ENCODE data around the gene COPB1.
A peak's percentile ranks its signal among the peaks of the same experiment; 100 is the strongest.

Gene COPB1, protein sequence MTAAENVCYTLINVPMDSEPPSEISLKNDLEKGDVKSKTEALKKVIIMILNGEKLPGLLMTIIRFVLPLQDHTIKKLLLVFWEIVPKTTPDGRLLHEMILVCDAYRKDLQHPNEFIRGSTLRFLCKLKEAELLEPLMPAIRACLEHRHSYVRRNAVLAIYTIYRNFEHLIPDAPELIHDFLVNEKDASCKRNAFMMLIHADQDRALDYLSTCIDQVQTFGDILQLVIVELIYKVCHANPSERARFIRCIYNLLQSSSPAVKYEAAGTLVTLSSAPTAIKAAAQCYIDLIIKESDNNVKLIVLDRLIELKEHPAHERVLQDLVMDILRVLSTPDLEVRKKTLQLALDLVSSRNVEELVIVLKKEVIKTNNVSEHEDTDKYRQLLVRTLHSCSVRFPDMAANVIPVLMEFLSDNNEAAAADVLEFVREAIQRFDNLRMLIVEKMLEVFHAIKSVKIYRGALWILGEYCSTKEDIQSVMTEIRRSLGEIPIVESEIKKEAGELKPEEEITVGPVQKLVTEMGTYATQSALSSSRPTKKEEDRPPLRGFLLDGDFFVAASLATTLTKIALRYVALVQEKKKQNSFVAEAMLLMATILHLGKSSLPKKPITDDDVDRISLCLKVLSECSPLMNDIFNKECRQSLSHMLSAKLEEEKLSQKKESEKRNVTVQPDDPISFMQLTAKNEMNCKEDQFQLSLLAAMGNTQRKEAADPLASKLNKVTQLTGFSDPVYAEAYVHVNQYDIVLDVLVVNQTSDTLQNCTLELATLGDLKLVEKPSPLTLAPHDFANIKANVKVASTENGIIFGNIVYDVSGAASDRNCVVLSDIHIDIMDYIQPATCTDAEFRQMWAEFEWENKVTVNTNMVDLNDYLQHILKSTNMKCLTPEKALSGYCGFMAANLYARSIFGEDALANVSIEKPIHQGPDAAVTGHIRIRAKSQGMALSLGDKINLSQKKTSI

DNA sequence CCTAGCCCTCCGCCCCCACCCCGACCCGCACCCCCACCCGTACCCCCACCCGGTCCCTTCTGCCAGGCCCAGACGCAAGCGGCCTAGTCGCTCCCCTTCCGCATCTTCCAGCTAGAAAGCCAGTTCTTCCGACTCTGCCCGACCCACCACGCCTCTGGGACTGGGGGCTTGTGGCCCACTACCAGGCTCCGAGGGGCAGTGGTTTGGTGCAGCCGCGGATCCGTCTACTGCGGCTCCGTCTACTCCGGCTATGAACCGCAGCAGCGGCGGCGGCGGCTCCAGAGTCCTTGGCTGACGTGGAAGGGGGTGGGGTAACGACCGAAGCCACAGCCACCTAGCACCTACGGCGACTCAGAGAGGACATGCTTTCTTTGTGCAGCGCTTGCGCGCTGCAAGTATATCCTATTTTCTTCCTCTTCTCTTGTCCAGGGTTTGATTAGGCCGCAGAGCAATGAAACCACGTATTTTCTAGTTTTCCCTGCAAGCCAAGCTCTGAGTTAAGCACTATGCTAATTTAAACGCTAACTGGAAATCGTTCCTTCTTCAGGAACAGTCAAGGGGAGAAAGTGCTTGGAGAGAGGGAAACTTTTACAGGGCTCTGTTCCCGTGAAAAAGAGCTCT is at the start of gene COPB1:
COPB1 (minus strand) TSS at position 252 of the 621 bp plus-strand sequence. CDS start 883 bp downstream, outside the sequence.
- peak; percentile 85 to 90 for DNase-seq

DNA sequence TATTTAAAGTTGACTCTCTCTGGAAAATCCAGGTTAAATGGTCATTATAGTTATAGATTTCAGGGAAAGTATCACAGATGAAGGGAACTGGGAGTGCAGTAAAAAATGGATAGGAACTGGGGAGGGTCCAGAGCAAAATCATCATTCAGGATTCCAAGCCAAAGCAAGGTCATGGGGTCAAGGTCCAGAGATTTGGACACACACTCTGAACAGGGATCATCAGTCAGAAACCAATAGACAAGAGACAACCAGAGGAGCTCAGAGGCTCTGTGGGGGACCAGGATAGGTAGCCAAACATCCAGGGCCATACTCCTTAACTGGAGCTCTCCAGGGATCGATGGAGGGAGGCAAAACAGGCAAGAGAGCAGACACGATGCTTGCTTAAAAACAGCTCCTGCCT is 47.8 kb upstream of the COPB1 start:
- DNase-seq = no peak

DNA sequence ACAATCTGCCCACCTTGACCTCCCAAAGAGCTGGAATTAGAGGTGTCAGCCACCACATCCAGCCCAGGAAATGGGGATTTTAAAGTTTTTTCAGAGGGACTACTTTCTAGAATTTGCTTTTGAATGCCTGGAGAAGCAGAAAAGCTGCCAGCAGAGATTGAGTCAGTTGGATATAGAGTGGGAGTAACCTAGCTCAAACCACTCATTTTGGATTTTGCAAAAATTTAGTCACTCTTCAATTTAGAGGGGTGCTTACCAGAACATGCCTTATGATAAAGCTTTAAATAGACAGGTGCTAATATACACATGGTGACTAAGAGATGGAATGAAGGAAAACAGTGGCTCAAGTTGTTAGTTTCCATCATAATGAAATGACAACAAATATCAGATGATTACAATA is 47.1 kb upstream of the COPB1 start:
- peak; percentile 26 to 71 for DNase-seq

DNA sequence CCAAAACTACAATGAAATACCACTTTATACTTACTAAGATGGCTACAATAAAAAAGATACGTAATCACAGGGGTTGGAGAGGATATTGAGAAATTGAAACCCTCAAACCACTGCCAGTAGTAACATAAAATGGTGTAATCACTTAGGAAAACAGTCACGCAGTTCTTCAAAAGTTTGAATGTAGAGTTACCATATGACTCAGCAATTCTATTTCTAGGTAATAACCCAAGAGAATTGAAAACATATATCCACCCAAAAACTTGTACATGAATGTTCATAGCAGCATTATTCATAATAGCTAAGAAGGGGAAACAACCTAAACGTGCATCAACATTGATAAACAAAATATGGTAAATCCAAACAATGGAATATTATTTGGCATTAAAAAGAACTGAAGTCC is 45.0 kb upstream of the COPB1 start:
- peak; percentile 86 to 94 for DNase-seq

DNA sequence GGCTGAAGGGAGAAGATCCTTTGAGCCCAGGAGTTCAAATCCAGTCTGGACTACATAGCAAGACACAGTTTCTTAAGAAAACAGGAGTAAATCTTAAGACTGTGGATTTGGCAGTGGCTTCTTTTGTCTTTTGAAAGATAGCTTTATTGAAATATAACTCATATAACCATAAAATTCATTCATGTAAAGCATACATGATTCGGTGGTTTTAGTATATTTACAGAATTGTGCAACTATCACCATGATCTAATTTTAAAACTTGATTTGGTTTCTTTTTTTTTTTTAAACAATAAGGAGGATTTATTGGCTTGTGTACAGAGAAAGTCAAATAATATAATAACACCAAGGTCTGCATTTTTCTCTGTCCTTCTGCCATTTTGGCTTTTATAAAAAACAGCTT is 43.6 kb upstream of the COPB1 start:
- DNase-seq = peak in 1 of 2 donors; percentile 49

DNA sequence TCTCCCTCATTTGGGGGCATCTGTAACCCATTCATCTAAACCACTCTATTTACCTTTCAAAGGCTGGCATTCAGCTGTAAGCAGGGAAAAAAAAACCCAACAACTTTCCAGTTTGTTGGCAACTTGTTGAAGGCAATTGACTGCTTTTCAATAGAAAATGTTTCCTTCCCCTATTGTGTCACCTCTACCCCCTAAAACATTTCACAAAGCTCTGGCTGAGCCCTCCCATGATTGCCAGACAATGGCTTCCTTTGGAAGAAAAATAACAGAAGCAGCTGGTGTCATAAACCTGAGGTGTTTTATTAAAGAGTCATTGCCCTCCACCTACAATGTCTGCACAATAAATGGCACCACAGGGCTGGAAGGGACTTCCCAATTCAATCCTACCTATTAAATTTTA is 42.7 kb upstream of the COPB1 start:
- DNase-seq = peak; percentile 54 to 72

DNA sequence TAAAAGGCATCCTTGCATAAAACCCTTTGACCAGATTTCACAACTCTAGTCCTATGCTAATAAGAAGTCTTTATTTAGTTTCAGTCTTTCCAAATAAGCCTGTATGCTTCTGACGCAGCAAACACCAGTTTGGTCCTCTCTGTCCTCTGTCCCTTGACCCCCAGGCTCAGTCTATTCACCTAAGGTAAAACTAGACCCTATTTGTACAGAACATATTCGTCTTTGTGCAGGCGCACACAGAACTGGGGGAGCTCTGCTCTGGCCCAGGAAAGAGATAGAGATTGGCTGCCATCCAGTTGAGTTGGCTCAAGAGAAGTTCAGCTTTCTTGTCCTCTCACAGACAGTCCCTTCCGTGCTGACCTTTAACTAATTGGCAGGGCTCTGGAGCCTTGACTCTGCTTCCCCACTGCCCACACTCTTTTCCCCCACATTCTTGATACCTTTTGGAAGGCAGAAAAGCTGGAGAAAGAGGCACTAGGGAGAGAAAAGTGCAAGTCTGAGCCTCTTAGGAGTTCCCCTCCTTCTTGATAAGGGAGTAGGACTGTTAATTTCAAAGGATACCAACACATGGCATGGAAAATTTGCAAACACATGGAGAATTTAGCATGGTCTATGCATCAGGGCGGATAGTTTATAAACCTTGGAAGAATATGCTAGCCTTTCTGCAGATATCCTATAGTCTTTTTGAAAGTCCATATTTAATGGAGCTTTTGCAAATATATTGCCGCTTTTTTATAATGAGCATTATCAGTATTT is 41.8 kb upstream of the COPB1 start:
- DNase-seq = peak; percentile 79 to 90

DNA sequence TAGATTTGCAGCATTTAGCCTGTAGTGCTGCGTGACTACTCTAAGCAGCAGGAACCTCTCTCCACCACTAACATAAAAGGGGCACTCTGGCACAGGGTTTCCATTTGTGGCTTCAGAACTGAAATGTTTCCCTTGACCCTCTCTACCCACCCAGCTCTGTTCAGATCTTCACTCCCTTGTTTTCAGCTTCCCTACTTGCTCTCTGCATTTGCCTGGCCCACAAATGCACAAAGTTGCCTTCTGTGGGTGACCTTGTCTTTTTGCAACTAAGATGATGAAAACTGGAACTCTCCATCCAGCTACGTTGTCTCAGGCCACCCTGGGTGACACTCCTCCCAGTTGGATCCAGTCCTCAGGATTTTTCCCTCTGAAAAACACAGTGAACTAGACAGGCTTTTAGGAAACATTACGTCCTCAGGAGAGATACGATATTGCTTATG is 40.4 kb upstream of the COPB1 start:
- DNase-seq = peak; percentile 87 to 95

DNA sequence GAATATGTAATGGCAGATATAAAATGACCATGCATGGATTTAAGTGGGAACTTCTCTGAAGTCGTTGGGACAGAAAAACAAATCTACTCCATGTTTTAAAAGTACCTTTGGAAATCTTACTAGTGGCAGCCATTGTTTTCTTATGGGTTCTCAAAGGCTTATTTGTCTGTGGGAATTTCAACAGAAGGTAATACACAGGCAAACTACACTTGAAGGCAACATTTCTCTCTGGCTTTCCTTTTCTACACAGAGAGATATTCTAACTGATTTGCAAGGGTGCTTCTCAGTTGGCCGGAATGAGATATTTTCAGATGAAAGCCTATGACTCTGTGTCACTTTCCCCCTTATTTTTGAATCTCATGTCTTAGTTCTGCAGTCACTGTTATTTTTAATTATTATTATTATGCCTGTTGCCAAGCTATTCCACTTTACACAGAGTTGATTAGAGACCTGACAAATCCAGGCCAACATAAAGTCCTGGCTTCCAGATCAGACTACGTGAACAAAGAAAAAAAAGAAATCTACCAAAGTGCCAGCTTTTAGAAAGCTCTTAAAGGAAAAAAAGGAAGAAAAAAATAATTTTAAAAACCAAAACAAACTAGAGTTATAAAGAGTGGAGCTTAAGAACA is 39.4 kb upstream of the COPB1 start:
- no peak for DNase-seq

DNA sequence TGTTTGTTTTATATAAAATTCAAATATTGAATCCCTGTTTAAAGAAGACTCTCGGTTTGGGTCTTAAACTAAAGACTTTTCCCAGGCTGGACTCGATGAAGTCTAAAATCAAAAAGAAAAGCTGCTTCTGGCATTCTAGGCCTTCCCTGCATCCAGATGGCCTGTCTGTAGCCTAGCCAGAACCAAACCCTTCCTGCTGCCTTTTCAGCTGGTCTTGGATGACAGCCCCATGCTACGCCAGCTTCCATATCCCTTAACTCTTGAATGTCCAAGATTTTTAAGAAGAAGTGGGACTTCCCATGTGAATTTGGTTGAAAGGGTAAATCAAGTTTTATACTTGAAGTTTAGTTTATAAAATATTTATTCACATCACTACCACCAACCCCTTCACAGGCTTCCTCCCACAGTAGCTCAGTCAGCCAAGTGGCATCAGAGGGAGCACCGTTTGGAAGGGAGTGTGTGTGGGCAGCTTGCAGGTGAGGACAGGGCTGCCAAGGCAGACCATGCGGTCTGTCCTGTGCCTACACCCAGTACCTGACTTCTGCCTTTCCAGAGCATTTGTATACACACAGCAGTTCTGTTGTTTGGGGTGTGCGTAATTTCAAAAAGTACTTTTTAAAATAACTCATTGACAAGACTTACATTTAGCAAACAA is 38.8 kb upstream of the COPB1 start:
- no peak for DNase-seq

DNA sequence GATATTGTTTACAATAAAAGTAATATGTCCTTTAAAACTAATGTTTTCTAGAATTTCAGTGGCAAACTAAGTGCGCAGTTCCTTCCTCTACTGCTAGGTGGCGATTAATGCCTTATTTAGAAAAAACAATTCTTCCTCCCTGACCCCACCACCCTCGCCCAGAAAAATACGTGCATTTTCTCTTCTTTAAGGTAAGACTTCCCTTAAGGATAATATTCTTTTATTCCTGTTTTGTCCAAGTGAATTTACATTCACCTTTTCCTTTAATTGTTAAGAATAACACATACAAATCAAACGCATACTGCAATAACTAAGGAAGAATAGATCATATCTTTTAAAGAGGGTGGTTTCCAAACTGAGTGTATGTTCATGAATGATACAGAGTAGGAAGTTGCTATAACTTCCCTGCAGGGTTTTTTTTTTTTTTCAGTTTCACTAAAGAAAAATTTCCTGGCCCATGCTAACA is 37.6 kb upstream of the COPB1 start:
- DNase-seq = peak; percentile 81 to 84

DNA sequence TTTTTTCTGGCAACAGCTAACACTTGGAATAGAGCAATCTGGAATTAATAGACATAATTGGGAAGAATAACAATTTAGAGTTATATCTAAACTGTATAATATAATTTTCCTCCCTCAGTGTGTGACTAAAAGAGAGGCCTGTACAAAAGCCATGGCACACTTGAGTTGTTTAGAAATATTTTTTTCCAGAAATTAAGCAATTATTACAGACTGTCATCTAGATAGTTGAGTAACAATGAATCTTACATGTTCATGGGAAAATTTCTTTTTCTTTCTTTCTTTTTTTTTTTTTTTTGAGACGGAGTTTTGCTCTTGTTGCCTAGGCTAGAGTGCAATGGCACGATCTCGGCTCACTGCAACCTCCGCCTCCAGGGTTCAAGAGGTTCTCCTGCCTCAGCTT is 35.6 kb upstream of the COPB1 start:
- peak; percentile 43 to 50 for DNase-seq

DNA sequence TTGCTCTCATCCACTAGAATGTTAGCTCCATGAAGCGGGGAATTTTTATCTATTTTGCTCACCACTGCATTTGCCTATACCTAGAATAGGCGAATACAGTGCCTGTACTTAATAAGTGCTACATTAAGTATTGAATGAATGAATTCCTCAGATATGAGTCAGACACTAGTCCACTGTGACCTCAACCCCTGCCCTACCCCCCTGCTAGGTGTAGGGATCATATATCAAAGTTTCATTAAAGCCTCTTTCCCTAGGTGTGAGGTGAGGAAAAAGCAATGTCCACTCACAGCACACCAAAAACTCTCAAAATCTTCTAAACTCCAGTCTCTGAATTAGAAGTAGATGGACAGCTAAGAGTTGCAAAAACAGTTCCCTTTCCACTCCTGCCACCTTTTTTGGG is 30.3 kb upstream of the COPB1 start:
- no peak for DNase-seq

DNA sequence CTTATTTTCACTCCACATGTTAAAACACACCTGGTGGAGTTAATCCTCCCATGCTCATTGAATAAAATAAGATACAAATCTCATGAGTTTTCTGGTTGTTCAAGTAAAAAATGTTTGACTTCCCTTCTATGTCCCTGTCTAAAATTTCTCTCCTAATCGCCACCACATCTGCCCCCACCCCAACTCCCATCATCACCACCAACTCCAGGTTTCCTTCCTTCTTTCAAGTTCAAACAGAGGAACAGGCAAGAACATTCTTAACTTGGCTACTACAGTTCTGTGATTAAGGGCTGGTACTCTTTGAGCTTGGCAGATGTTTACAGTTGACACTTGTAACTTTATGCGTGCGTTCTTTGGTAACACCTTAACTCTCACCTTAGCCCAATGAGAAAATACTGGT is 29.7 kb upstream of the COPB1 start:
- no peak for DNase-seq

DNA sequence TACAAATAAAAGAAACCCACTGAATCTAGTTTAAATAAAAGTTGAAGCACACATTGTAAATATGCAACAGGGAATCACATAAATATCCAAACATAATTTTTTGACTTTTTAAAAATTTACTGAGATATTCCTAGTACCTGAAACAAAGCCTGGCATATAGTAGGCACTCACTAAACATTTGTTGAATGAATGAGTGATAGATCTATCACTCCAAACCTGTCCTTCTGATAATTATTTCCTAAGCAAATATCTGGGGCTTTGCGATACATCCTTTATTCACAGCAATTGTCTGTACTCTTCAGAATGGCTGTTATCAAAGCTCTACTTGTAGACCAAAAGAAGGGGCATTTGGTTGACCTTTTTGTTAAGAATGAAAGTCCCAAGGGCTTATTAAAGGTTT is 23.2 kb upstream of the COPB1 start:
- DNase-seq = no peak

DNA sequence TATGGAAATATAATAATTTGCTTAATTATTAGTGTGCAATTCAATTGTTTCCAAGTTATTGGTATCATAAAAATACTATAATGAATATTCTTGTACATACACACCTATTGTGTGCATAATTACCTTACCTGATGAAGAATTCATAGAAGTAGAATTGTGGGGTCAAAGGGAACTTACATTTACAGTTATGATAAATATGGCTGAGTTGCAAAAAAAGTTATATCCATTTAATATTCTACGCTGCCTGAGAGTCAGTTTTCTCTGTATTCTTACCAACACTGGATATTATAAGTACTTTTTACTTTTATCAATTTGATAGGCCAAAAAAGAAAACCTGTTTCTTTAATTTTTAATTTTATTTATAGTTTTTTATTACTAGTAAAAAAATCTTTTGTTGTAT is 22.6 kb upstream of the COPB1 start:
- no peak for DNase-seq

DNA sequence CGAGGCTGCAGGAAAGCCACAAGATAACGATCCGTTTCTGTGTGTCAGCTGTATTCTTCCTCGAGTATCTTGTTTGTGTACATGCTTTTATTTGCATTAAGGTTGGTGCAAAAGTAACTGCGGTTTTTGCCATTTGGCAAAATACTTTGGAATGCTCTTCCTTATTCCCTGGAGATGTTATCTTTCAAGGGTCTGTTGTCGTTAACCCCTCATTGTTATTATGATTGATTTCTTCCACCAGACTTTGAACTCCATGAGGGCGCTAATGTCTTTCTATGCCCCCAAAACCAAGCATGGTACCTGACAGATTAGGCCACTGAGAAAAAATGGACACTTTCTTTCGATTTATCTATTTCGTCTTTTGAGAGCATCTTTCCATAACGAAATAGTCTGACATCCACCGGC is 21.1 kb upstream of the COPB1 start:
- DNase-seq = no peak

DNA sequence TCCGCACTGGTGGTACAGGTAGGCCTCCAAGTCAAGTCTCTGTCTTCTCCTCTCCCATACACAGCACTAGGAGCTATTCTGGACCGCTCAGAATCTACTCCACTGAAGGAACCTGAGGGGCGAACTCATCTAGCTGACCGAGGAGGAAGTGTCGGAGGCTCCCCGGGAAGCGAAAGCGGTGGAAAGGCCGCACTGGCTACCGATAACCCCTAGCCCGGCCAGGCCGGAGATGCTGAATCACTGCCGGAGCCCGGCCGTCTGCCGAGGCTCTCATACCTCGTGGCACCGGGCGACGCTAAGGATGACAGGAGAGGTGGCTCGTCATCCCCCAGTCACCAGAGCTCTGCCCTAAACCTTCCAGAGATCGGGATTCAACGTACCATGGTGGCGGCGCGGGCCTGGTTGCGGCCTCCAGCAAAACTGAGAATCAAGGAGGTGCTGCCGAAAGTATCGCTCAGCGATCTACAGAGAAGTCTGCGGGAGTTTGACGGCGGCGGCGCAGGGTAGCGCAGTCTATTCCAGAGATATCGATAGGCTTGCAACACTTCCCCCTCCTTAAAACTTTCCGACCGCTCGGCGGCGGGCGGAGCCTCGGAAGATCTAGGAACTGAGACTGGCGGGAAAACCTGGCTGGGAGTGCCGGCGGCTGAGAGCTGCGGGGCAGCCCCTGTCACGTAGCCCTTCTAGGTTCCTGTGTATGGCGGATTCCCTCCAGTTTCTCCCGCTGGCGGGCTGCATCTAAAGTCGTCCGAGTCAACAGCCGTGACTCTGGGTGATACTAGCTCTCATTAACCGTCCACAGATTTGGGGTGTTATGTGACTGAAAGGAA is 20.5 kb upstream of the COPB1 start, which contains the start of gene PSMA1:
PSMA1 (minus strand) TSS at position 470 of the 830 bp plus-strand sequence; CDS start at position 383, 87 bp downstream.
- DNase-seq = peak; percentile 96

DNA sequence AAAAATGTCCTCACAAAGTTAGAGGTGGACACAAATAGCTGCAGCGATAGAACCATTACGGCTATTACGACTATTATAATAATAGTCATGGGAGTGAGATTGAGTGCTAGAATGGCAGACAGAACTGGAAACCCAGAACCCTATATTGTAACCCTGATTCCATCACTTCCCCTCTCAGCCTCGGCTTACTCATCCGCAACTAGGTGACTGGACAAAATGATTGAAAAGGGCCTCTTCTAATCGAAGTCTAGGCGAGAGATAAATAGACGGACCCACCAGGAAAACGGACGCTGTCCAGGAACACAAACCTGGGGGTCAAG is 19.9 kb upstream of the COPB1 start:
- DNase-seq = peak; percentile 74 to 76

DNA sequence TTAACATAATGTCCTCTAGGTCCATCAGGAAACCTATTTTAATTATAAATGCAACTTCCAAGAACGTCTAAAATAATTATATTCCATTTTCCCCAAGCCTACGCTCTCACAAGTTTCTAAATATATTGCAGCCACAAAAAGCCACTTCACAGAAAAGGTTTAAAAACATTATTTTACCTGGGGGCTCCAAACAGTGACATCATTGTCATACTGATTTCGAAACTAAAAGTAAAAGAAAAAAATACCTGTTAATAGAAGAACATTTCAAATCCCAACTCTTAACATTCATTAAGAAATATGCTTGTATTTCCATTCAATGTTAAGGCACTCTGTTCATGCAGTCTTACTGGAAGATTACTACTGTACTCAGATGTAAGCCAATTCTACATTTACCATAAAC is 19.2 kb upstream of the COPB1 start:
- DNase-seq = no peak

All from inflammatory macrophage treated with lipopolysaccharide for 1 hour (primary cell).